Neuronal stem cell (in vitro differentiated cells): Measurements from ENCODE around the gene TUBB6. TPM values are rescaled to one million over a fixed set of nuclear protein-coding genes. Genes with fewer than 3 reads are reported as not detected.

Experiments used
- DNase-seq: peaks from one replicate; pipeline ENCODE4 v3.0.0-alpha.2; 2013; ENCODE audit warnings: low spot score
- H2AFZ ChIP-seq: one replicate; pipeline ENCODE4 v1.6.1; 2013; ENCODE audit warnings: mild to moderate bottlenecking, low read length, inconsistent platforms
- H2AK5ac ChIP-seq: 2 replicates; pipeline ENCODE4 v1.6.1; 2013; ENCODE audit warnings: low read depth, mild to moderate bottlenecking, inconsistent platforms, low read length, moderate library complexity, mixed read lengths
- H2BK120ac ChIP-seq: 2 replicates; pipeline ENCODE4 v1.6.1; 2013; ENCODE audit warnings: low read depth, mild to moderate bottlenecking, inconsistent platforms, low read length, moderate library complexity, mixed read lengths
- H2BK12ac ChIP-seq: one replicate; pipeline ENCODE4 v1.6.1; 2013; ENCODE audit warnings: low read length, inconsistent platforms
- H2BK15ac ChIP-seq: 2 replicates; pipeline ENCODE4 v1.6.1; 2013; ENCODE audit warnings: mild to moderate bottlenecking, low read length, inconsistent platforms, mixed read lengths
- H2BK5ac ChIP-seq: one replicate; pipeline ENCODE4 v1.6.1; 2013; ENCODE audit warnings: inconsistent platforms, mild to moderate bottlenecking, low read length, moderate library complexity
- H3K14ac ChIP-seq: one replicate; pipeline ENCODE4 v1.6.1; 2013; ENCODE audit warnings: low read length, inconsistent platforms
- H3K18ac ChIP-seq: 2 replicates; pipeline ENCODE4 v1.6.1; 2013; ENCODE audit warnings: low read length, inconsistent platforms
- H3K23ac ChIP-seq: 2 replicates; pipeline ENCODE4 v1.6.1; 2013; ENCODE audit warnings: low read depth, mild to moderate bottlenecking, mixed read lengths, low read length, inconsistent platforms; ENCODE audit not compliant: poor library complexity
- H3K27ac ChIP-seq: replicated peaks from 3 replicates; pipeline ENCODE4 v1.5.1; 2013; ENCODE audit warnings: low read length, inconsistent platforms
- H3K27me3 ChIP-seq, 3 experiments: 2 replicates each; pipeline ENCODE4 v1.6.1; 2013; ENCODE audit warnings: low read length in 3 of 3, mild to moderate bottlenecking in 2 of 3, inconsistent platforms in 1 of 3, low read depth in 1 of 3, mixed read lengths in 1 of 3, moderate library complexity in 1 of 3; ENCODE audit not compliant: control insufficient read depth in 3 of 3, insufficient read depth in 3 of 3
- H3K36me3 ChIP-seq, 2 donors: replicated peaks in 1 of 2; 2 replicates each; pipeline ENCODE4 v1.6.1; 2013; ENCODE audit warnings: low read length in 2 of 2; ENCODE audit not compliant: control insufficient read depth in 2 of 2, insufficient read depth in 2 of 2
- H3K4ac ChIP-seq: 2 replicates; pipeline ENCODE4 v1.6.1; 2013; ENCODE audit warnings: inconsistent platforms, mild to moderate bottlenecking, low read length, moderate library complexity
- H3K4me1 ChIP-seq, 2 donors: 1 replicate in 1 of 2; 2 replicates in 1 of 2; pipeline ENCODE4 v1.6.1; 2013; ENCODE audit warnings: low read length in 2 of 2, low read depth in 1 of 2; ENCODE audit not compliant: control insufficient read depth in 2 of 2, insufficient read depth in 1 of 2
- H3K4me2 ChIP-seq: one replicate; pipeline ENCODE4 v1.6.1; 2013; ENCODE audit warnings: mild to moderate bottlenecking, low read length, inconsistent platforms; ENCODE audit not compliant: insufficient read depth, poor library complexity, severe bottlenecking
- H3K4me3 ChIP-seq, 2 donors: 2 replicates each; pipeline ENCODE4 v1.5.1; 2013; ENCODE audit warnings: low read length in 2 of 2, mild to moderate bottlenecking in 2 of 2, inconsistent platforms in 1 of 2, moderate library complexity in 1 of 2
- H3K79me1 ChIP-seq: one replicate; pipeline ENCODE4 v1.6.1; 2013; ENCODE audit warnings: low read depth, mild to moderate bottlenecking, inconsistent platforms, low read length, moderate library complexity
- H3K9ac ChIP-seq: one replicate; pipeline ENCODE4 v1.6.1; 2013; ENCODE audit warnings: mild to moderate bottlenecking, low read depth, low read length, inconsistent platforms; ENCODE audit not compliant: poor library complexity
- H3K9me3 ChIP-seq, 2 donors: replicated peaks in 1 of 2; 2 replicates each; pipeline versions ENCODE3 to v1.6.1; 2013; ENCODE audit warnings: low read length in 2 of 2, mild to moderate bottlenecking in 2 of 2, inconsistent platforms in 1 of 2, low read depth in 1 of 2, mixed read lengths in 1 of 2, moderate library complexity in 1 of 2; ENCODE audit not compliant: control insufficient read depth in 2 of 2, insufficient read depth in 1 of 2
- H4K8ac ChIP-seq: one replicate; pipeline ENCODE4 v1.6.1; 2013; ENCODE audit warnings: low read depth, mild to moderate bottlenecking, inconsistent platforms, low read length, moderate library complexity
- H4K91ac ChIP-seq: one replicate; pipeline ENCODE4 v1.6.1; 2013; ENCODE audit warnings: low read length, low read depth, mild to moderate bottlenecking, inconsistent platforms; ENCODE audit not compliant: poor library complexity
- WGBS, 2 donors: extraction: QIAGEN DNeasy Blood & Tissue Kit; methylation state at CpG; one replicate each; pipeline ENCODE4 v1.1.7; 2013; ENCODE audit warnings: missing lambda C conversion rate in 2 of 2, mixed read lengths in 1 of 2; ENCODE audit not compliant: insufficient read length in 2 of 2, insufficient replicate concordance in 1 of 2; ENCODE audit errors: extremely low coverage in 2 of 2; 5-methylcytosine and 5-hydroxymethylcytosine counted together
- small RNA-seq: library from polyadenylated mRNA; stranded (forward); fragments of <200 nt; extraction: miRNeasy Mini kit (QIAGEN cat#:217004); gene quantifications from one replicate; pipeline ENCODE3, GENCODE V24; 2013; ENCODE audit not compliant: insufficient read depth

The TUBB6 gene

GRCh38 chr18:12373116-12373770 lies 65.2 kb downstream of the TUBB6 start:
- Histone ChIP-seq H3K79me1 (peaks cover 4% of the 10 kb centered on the region), H4K8ac (no peak overlapping the region), H3K4me3 (no peak overlapping the region), H3K9me3 (peaks cover 0 to 5% of the 10 kb centered on the region in 2 donors), H2AFZ (no peak overlapping the region), H3K9ac (no peak overlapping the region), H2BK12ac (no peak overlapping the region), H3K4me2 (no peak overlapping the region), H4K91ac (no peak overlapping the region), H2AK5ac (no peak overlapping the region), H3K4ac (no peak overlapping the region), H2BK15ac (no peak overlapping the region), H3K18ac (no peak overlapping the region), H3K27me3 (no peaks in the 10 kb centered on the region), H3K14ac (no peak overlapping the region), H3K23ac (no peak overlapping the region), H2BK120ac (no peak overlapping the region), H3K36me3 (peaks cover 4 to 39% of the 10 kb centered on the region in 2 donors), H2BK5ac (no peak overlapping the region), H3K4me1 (peaks cover 2 to 5% of the 10 kb centered on the region in 2 donors), H3K27ac (no peak overlapping the region)
- no peak for DNase-seq
- WGBS, 2 donors: no CpG with 5 or more reads among the region's 4 CpGs

GRCh38 chr18:12373771-12374116 lies 65.7 kb downstream of the TUBB6 start:
- no peak overlapping the region for H3K27ac ChIP-seq
- no peak overlapping the region for H4K8ac ChIP-seq
- no peak overlapping the region for H3K14ac ChIP-seq
- no peak overlapping the region for H3K4me3 ChIP-seq
- peaks cover 0 to 5% of the 10 kb centered on the region in 2 donors for H3K9me3 ChIP-seq
- no peaks in the 10 kb centered on the region for H3K27me3 ChIP-seq
- H3K23ac ChIP-seq: no peak overlapping the region
- H2AFZ ChIP-seq: no peak overlapping the region
- DNase-seq: no peak
- peaks cover 4% of the 10 kb centered on the region for H3K79me1 ChIP-seq
- H3K18ac ChIP-seq: no peak overlapping the region
- no peak overlapping the region for H3K4ac ChIP-seq
- H3K9ac ChIP-seq: no peak overlapping the region
- WGBS, 2 donors: no CpG with 5 or more reads among the region's 2 CpGs
- H2BK120ac ChIP-seq: no peak overlapping the region
- peaks cover 2 to 5% of the 10 kb centered on the region in 2 donors for H3K4me1 ChIP-seq
- H4K91ac ChIP-seq: no peak overlapping the region
- peaks cover 2 to 36% of the 10 kb centered on the region in 2 donors for H3K36me3 ChIP-seq
- H3K4me2 ChIP-seq: no peak overlapping the region
- no peak overlapping the region for H2BK15ac ChIP-seq
- no peak overlapping the region for H2AK5ac ChIP-seq
- no peak overlapping the region for H2BK12ac ChIP-seq
- no peak overlapping the region for H2BK5ac ChIP-seq

GRCh38 chr18:12374401-12374800 lies 66.4 kb downstream of the TUBB6 start:
- Histone ChIP-seq H3K9ac (no peak overlapping the region), H3K14ac (no peak overlapping the region), H2BK15ac (no peak overlapping the region), H3K79me1 (peaks cover 4% of the 10 kb centered on the region), H3K36me3 (peaks cover 0 to 29% of the 10 kb centered on the region in 2 donors), H2AK5ac (no peak overlapping the region), H3K18ac (no peak overlapping the region), H3K4ac (no peak overlapping the region), H3K27me3 (no peaks in the 10 kb centered on the region), H4K8ac (no peak overlapping the region), H2AFZ (no peak overlapping the region), H2BK12ac (no peak overlapping the region), H3K23ac (no peak overlapping the region), H3K4me1 (peaks cover 2 to 3% of the 10 kb centered on the region in 2 donors), H3K4me2 (no peak overlapping the region), H4K91ac (no peak overlapping the region), H2BK120ac (no peak overlapping the region), H3K4me3 (no peak overlapping the region), H3K27ac (no peak overlapping the region), H2BK5ac (no peak overlapping the region), H3K9me3 (peaks cover 0 to 5% of the 10 kb centered on the region in 2 donors)
- no peak for DNase-seq
- no CpG with 5 or more reads among the region's 6 CpGs for WGBS, 2 donors

Small RNAs within 50 kb of the gene (small RNA-seq; reads per million reads assigned to genes)
- not detected for gene RNU6-170P
